Inflammatory macrophage treated with lipopolysaccharide for 1 hour (primary cell): ENCODE data around the gene PKNOX2.

Experiments
- DNase-seq, 2 donors: peaks; one replicate each; pipeline ENCODE4 v3.0.0-alpha.2; 2020 to 2022

The PKNOX2 gene

GRCh38 chr11:125289419-125290098 lies 125.0 kb downstream of the PKNOX2 start:
- no peak for DNase-seq

GRCh38 chr11:125290263-125290662 lies 125.7 kb downstream of the PKNOX2 start:
- no peak for DNase-seq

GRCh38 chr11:125292100-125292499 lies 127.5 kb downstream of the PKNOX2 start:
- DNase-seq = no peak

- no peak for DNase-seq
These were observed 129.0 kb downstream of the PKNOX2 start for GRCh38 chr11:125293596-125293995.

GRCh38 chr11:125295931-125296330 lies 131.4 kb downstream of the PKNOX2 start:
- DNase-seq = no peak

GRCh38 chr11:125297346-125297915 lies 132.9 kb downstream of the PKNOX2 start:
- DNase-seq = no peak

- no peak for DNase-seq
These were observed 134.6 kb downstream of the PKNOX2 start for GRCh38 chr11:125299061-125299615.

- no peak for DNase-seq
These were observed 135.3 kb downstream of the PKNOX2 start for GRCh38 chr11:125299821-125300220.

- DNase-seq = no peak
These were observed 136.3 kb downstream of the PKNOX2 start for GRCh38 chr11:125300791-125301218.

- DNase-seq = no peak
These were observed 136.8 kb downstream of the PKNOX2 start for GRCh38 chr11:125301346-125301745.

GRCh38 chr11:125303186-125303585 lies 138.6 kb downstream of the PKNOX2 start:
- DNase-seq = no peak

- no peak for DNase-seq
These were observed 139.1 kb downstream of the PKNOX2 start for GRCh38 chr11:125303694-125304093.

- DNase-seq = no peak
These were observed 139.6 kb downstream of the PKNOX2 start for GRCh38 chr11:125304136-125304535.

- no peak for DNase-seq
These were observed 140.3 kb downstream of the PKNOX2 start for GRCh38 chr11:125304876-125305275.

- no peak for DNase-seq
These were observed 140.8 kb downstream of the PKNOX2 start for GRCh38 chr11:125305345-125305744.

GRCh38 chr11:125306476-125306875 lies 141.9 kb downstream of the PKNOX2 start:
- no peak for DNase-seq

GRCh38 chr11:125308246-125308645 lies 143.7 kb downstream of the PKNOX2 start:
- no peak for DNase-seq

- DNase-seq = no peak
These were observed 147.8 kb downstream of the PKNOX2 start for GRCh38 chr11:125312391-125312790.

GRCh38 chr11:125312812-125313211 lies 148.3 kb downstream of the PKNOX2 start:
- DNase-seq = no peak

GRCh38 chr11:125313271-125314219 lies 149.0 kb downstream of the PKNOX2 start:
- no peak for DNase-seq

- no peak for DNase-seq
These were observed 149.9 kb downstream of the PKNOX2 start for GRCh38 chr11:125314276-125315078.

- no peak for DNase-seq
These were observed 150.7 kb downstream of the PKNOX2 start for GRCh38 chr11:125315079-125315740.
